Upper lobe of left lung (tissue), 6 donors: Measurements from ENCODE around the gene FANCC. TPM values are rescaled to one million over a fixed set of nuclear protein-coding genes. Genes with fewer than 3 reads are reported as not detected.

Source experiments
- ATAC-seq, 2 donors: fragments of 200-7000 bp; cut with Tn5 transposase; one replicate each; pipeline ENCODE4 v1.9.1; 2022; ENCODE audit warnings: mild to moderate bottlenecking in 2 of 2, moderate library complexity in 2 of 2; ENCODE audit not compliant: low FRiP score in 2 of 2
- DNase-seq, 2 donors: peaks; one replicate each; pipeline ENCODE4 v3.0.0-alpha.2; 2019 to 2020
- H3K27ac ChIP-seq, 4 donors: fragments of 200-600 bp; sonication (generic); one replicate each; pipeline ENCODE4 v1.5.1; 2016 to 2019
- H3K27me3 ChIP-seq, 4 donors: fragments of 200-600 bp; sonication (generic); one replicate each; pipeline ENCODE4 v1.5.1; 2017 to 2019
- H3K36me3 ChIP-seq, 4 donors: fragments of 200-600 bp; sonication (generic); one replicate each; pipeline ENCODE4 v1.5.1; 2016 to 2019
- H3K4me1 ChIP-seq, 4 donors: fragments of 200-600 bp; sonication (generic); one replicate each; pipeline ENCODE4 v1.5.1; 2018 to 2019
- H3K4me3 ChIP-seq, 4 donors: fragments of 200-600 bp; sonication (generic); one replicate each; pipeline ENCODE4 v1.5.1; 2017 to 2019; ENCODE audit warnings: mild to moderate bottlenecking in 2 of 4, moderate library complexity in 1 of 4
- H3K9me3 ChIP-seq, 4 donors: fragments of 200-600 bp; sonication (generic); one replicate each; pipeline ENCODE4 v1.5.1; 2018 to 2019
- CTCF ChIP-seq, 6 experiments: fragments of 450-650 bp in 4 of 6; fragments of 200-600 bp in 2 of 6; sonication (generic) in 2 of 6; IDR thresholded peaks; one replicate each; pipeline ENCODE4 v1.5.1; 2016 to 2019; ENCODE audit warnings: antibody characterized with exemption in 6 of 6
- EP300 ChIP-seq, 4 donors: sonication (generic); formaldehyde crosslinking; IDR thresholded peaks; one replicate each; pipeline ENCODE4 v1.5.1; 2017; ENCODE audit warnings: antibody characterized with exemption in 4 of 4, control low read depth in 2 of 4
- POLR2A ChIP-seq, 4 donors: fragments of 450-650 bp; IDR thresholded peaks; one replicate each; pipeline ENCODE4 v1.5.1; 2016 to 2017; ENCODE audit warnings: antibody characterized with exemption in 4 of 4, mild to moderate bottlenecking in 2 of 4
- POLR2AphosphoS5 ChIP-seq, 2 donors: sonication (generic); formaldehyde crosslinking; IDR thresholded peaks; one replicate each; pipeline ENCODE4 v1.5.1; 2017; ENCODE audit warnings: antibody characterized with exemption in 2 of 2
- WGBS, 2 donors: methylation state at CpG; one replicate each; pipeline ENCODE4 v1.1.5; 2017 to 2018; 5-methylcytosine and 5-hydroxymethylcytosine counted together
- total RNA-seq, 6 donors: library from RNA; depleted of rRNA in 4 of 6; stranded (reverse); fragments of >200 nt in 4 of 6; gene quantifications; one replicate each; pipeline versions ENCODE4 v1.1.0 to v1.2.1, GENCODE V29; 2016 to 2021
- donor health status: DM: no; HTN: no; CAD: no; lungs with moderate emphysema.
- donor health status: DM: no; HTN: yes; CAD: no; lungs with severe emphysema.

The FANCC gene
- total RNA-seq, 6 donors from 2014 or later, result 6.7 to 27.2 (median 10.8) TPM

DNA sequence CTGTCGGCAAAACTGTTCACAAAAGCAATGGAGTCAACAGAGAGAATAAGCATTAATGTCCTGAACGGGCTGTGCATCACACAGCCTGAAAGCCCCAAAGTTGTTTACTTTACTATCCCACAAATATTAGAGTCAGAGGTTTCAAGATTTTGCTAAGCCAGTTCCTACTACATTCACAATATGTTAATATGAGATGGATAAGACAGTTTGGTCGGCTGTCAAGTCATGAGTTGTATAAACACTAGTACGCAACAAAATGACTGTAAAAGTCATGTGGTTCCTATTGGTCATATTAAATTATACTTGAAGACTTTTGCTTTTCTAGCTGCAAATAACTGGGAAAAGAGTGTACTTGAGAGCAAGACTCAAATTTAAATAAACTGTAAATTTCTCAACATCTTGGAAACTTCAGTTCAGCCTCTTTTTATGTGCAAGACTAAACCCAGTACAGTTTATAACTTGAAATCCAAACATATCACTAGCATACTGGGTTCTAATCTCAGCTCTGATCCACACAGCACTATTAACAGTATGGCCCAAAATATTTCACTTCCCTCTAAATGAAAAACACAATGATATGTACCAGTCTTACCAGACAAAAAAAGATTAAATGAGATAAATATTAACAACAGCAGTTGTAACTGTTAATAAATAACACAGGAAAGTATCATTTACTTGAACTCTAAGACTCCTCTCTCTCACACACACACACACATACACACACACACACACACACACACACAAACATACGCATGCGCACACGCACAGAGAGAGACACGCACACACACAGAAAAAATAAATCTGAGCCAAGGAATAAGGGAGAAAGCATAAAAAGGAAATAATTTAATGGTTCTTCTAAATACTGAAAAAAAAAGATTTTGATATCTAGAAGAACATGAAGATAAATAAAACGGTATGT lies 33.1 kb downstream of the FANCC start:
- H3K4me1 ChIP-seq, result peaks cover 0 to 8% (median 3%) of the 10 kb centered on the region in 4 donors
- no peak overlapping the region for H3K4me3 ChIP-seq
- peaks cover 0 to 12% (median 5%) of the 10 kb centered on the region in 4 donors for H3K9me3 ChIP-seq
- H3K27me3 ChIP-seq, result no peaks in the 10 kb centered on the region
- no peak for ATAC-seq
- no peak for TF ChIP-seq EP300 (IDR thresholded peaks at IDR 0.05)
- TF ChIP-seq POLR2A (IDR thresholded peaks at IDR 0.05), result no peak
- no peak for TF ChIP-seq POLR2AphosphoS5 (IDR thresholded peaks at IDR 0.05)
- no peak for TF ChIP-seq CTCF (IDR thresholded peaks at IDR 0.05)
- H3K27ac ChIP-seq, result no peak overlapping the region
- DNase-seq, result no peak
- WGBS, 2 donors, result 70 to 72% methylated on average over 9 of the region's 9 CpGs
- no peaks in the 10 kb centered on the region for H3K36me3 ChIP-seq

DNA sequence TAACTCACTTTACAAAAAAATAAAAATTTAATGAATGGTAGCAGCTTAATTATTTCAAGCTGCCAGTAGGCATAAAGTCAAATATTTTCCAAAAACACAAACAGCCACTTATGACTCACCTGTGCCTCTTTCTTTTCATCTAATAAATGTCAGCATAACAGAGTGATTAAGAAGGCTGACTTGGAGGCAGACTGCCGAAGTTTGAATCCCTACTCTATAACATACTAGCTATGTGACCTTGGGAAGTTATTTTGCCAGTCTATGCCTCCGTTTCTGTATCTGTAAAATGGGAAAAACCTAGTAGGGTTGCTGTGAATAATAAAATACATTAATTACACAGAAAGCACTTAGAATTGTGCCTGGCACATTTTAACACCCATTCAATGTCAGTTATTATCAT lies 33.8 kb downstream of the FANCC start:
- DNase-seq (no peak), ATAC-seq (no peak)
- H3K4me3 ChIP-seq, result no peak overlapping the region
- H3K36me3 ChIP-seq, result no peaks in the 10 kb centered on the region
- peaks cover 0 to 12% (median 5%) of the 10 kb centered on the region in 4 donors for H3K9me3 ChIP-seq
- no peak overlapping the region for H3K27ac ChIP-seq
- H3K4me1 ChIP-seq, result peaks cover 0 to 8% (median 3%) of the 10 kb centered on the region in 4 donors
- TF ChIP-seq POLR2A (IDR thresholded peaks at IDR 0.05) (no peak), CTCF (IDR thresholded peaks at IDR 0.05) (no peak), POLR2AphosphoS5 (IDR thresholded peaks at IDR 0.05) (no peak), EP300 (IDR thresholded peaks at IDR 0.05) (no peak)
- 74 to 79% methylated on average over 2 of the region's 2 CpGs for WGBS, 2 donors
- no peaks in the 10 kb centered on the region for H3K27me3 ChIP-seq

DNA sequence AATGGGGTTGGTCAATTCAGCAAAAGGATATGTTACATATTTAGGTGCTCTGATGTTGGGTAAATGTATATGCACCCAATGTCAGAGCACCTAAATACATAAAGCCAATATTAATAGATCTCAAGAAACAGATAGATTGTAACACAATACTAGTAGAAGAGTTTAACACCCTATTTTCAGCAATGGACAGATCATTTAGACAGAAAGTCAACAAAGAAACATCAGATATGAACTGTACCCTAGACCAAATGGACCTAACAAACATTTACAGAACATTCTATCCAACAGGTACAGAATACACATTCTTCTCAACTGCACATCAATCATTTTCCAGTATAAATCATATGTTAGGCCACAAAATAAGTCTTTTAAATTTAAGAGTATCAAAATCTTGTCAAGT lies 35.2 kb downstream of the FANCC start:
- no peak for DNase-seq
- Histone ChIP-seq H3K4me3 (no peak overlapping the region), H3K27ac (no peak overlapping the region), H3K27me3 (no peaks in the 10 kb centered on the region), H3K9me3 (peaks cover 0 to 12% (median 5%) of the 10 kb centered on the region in 4 donors), H3K36me3 (no peaks in the 10 kb centered on the region), H3K4me1 (peaks cover 0 to 8% (median 2%) of the 10 kb centered on the region in 4 donors)
- no peak for ATAC-seq
- TF ChIP-seq POLR2A (IDR thresholded peaks at IDR 0.05), result no peak
- no peak for TF ChIP-seq POLR2AphosphoS5 (IDR thresholded peaks at IDR 0.05)
- no peak for TF ChIP-seq EP300 (IDR thresholded peaks at IDR 0.05)
- no peak for TF ChIP-seq CTCF (IDR thresholded peaks at IDR 0.05)

DNA sequence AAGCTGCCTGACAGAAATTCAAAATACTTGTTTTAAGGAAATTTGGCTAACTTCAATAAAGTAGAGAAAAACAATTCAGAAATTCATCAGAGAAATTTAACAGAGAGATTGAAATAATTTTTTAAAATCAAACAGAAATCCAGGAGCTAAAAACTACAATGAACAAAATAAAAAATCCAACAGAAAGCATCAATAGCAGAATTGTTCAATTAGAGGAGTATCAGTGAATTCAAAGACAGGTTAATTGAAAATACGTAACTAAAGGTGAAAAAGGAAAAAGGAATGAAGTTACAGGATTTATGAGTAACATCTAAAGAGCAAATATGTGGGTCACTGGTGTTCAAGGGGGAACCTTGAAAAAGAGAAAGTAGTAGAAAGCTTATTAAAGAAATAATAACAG lies 36.8 kb downstream of the FANCC start:
- Histone ChIP-seq H3K36me3 (no peaks in the 10 kb centered on the region), H3K27me3 (no peaks in the 10 kb centered on the region), H3K27ac (no peak overlapping the region), H3K9me3 (peaks cover 0 to 12% (median 5%) of the 10 kb centered on the region in 4 donors), H3K4me3 (no peak overlapping the region), H3K4me1 (peaks cover 0 to 8% (median 1%) of the 10 kb centered on the region in 4 donors)
- 98 to 100% methylated on average over 1 of the region's 1 CpG for WGBS, 2 donors
- TF ChIP-seq POLR2A (IDR thresholded peaks at IDR 0.05), result no peak
- no peak for TF ChIP-seq CTCF (IDR thresholded peaks at IDR 0.05)
- TF ChIP-seq POLR2AphosphoS5 (IDR thresholded peaks at IDR 0.05), result no peak
- no peak for TF ChIP-seq EP300 (IDR thresholded peaks at IDR 0.05)
- no peak for DNase-seq
- no peak for ATAC-seq
